GM19023 (cell line): ENCODE results near the gene KRTAP22-1.

Experiments
- ATAC-seq: cut with Tn5 transposase; IDR thresholded peaks from one replicate; pipeline ENCODE4 v1.9.1; 2021; ENCODE audit warnings: mild to moderate bottlenecking, moderate library complexity; ENCODE audit not compliant: unreplicated experiment

The KRTAP22-1 gene

DNA sequence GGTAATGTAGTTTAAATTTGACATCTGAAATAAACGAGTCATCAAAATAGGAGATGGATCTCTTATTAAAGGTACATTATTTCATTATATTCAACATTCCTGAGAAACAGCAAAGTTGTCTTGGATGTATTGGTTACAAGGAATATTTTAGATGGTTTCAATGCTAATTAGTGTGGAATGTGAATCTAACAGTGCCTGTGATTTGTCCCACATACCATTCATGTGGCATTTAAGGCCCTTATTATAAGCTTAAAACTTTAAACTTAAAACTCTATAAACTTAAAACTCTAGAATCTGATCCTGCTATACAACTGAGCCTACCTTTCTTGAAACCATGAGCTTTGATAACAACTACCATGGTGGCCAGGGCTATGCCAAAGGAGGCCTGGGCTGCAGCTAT is at the start of gene KRTAP22-1:
KRTAP22-1 (plus strand) TSS at position 301 of the 400 bp plus-strand sequence.
- ATAC-seq: no peak

GRCh38 chr21:30552782-30553181 is 48.1 kb upstream of the KRTAP22-1 start:
- no peak for ATAC-seq

- no peak for ATAC-seq
These were observed 45.8 kb upstream of the KRTAP22-1 start for GRCh38 chr21:30555095-30555494.

DNA sequence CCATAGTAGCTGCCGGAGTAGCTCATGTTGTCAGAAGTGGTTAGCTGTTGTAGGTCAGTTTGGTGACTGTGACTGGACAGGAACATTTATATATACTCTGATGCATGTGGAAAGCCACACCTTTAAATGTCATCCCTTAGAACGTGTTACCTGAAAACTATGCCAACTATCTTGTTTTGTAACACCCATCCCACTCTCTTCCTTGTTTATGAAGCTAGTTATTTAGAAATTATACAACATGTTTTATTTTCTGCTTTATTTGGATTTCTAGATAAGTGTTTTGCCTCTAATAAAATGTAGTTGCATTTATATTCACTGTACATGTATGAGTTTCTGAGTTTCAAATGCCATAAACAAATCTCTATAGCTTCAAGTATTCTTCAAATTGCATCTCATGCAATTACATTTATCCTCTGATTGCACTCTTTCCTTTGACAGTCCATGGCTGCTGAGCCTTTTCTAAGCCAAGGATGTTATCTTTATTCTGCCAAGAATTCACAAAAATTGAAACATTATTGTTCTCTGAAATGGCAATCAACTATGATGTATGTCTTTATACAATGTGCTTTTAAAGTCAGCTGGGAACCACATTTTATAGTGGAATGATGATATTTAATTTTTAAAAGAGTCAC is 39.5 kb upstream of the KRTAP22-1 start, which contains the start of gene KRTAP19-7:
KRTAP19-7 (minus strand) TSS at position 51 of the 632 bp plus-strand sequence; CDS start at position 26, 25 bp downstream.
- no peak for ATAC-seq

DNA sequence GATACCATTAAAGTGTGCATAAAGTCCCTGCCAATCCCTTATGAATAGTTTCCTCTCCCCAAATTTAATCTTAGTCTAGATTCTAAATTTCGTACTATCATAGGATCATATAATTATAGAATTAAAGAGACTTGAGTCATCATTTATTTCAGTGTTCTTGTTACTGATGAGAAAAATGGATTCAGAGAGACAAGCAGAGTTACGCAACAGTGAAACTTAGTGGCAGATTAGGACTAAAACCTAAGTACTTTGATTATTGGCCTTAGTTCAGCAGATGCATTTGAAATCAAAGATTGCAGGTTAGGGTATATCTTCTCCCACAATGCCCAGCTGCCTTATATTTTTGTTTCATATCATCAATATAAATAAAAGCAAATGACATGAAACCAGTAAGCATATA is 38.9 kb upstream of the KRTAP22-1 start:
- ATAC-seq: no peak

DNA sequence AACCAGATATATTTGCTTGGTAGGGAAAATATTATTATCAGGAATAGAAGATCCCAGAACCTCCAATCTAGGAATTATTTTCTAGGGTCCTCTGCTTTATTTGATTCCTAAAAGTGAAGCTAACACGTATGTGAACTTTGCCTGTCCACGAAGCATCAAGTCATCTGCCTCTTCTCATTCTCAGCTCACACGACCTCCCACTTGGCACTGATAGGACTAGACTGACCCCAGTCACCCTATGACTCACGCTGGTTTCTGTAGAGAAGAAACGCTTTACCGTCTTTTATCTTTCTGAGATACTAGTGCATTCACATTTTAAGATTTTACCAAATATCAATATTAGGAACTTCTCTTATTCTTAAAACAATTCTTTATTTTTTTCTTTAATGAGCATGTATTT is 37.8 kb upstream of the KRTAP22-1 start:
- ATAC-seq: no peak

- no peak for ATAC-seq
These were observed 37.3 kb upstream of the KRTAP22-1 start for GRCh38 chr21:30563630-30564029.

DNA sequence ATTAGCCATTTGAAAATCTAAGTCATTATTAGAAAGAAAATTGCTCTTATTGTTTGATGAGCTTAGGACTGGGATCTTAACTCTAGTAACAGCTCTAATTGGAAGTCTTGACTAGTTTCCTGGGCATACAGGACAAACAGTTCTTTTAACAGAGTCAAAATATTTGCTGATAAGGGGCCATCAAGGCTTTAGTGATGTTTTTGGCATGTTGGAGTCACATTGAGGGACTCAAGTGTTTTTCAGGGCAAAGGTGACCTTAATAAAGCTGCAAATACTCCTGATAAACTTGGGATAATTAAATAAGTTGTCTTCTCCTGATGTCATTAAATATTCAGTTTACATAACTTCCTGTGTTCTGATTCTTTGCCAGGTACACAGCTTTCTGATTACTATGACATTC is 33.3 kb upstream of the KRTAP22-1 start:
- ATAC-seq: no peak

- ATAC-seq: no peak
These were observed 23.1 kb upstream of the KRTAP22-1 start for GRCh38 chr21:30577766-30578165.

- ATAC-seq: no peak
These were observed 21.5 kb upstream of the KRTAP22-1 start for GRCh38 chr21:30579346-30579745.

- no peak for ATAC-seq
These were observed 20.8 kb upstream of the KRTAP22-1 start for GRCh38 chr21:30580132-30580531.

DNA sequence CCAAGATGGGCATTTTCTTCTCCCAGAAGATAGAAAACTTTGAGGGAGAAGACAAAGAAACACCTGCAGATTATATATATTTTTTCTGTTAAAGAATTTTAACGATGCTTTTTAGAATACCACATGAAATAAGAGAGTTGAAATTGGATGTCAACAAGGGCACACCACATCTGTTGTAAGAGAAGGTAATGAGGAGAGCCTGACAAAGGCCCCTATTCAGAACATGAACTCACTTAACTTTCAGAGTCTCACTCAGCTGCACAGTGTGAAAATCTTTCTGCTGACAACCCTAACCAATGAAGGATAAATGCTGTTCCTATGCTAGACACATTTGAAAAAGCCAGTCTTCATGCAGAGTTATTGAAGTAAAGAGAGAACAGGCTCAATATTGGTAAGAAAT is 18.0 kb upstream of the KRTAP22-1 start:
- ATAC-seq: no peak

DNA sequence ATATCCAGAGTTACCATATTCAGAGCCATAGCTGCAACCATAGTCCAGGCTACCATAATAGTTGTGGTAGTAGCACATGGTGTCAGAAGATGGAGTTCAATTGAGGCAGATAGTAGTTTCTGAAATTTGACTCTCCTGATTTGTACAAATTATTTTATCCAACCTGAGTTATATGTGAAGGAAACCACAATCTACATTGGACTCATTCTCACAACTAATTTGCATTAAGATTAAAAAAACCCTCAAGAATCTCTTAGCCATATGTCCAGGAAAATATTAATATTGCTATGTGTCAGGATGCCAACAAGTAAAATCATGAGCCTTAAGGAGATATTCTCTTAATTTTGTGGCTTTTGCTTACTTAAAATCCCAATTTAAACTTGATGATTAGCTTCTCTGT is 10.6 kb upstream of the KRTAP22-1 start, which contains the start of gene KRTAP22-2:
KRTAP22-2 (minus strand) TSS at position 101 of the 400 bp plus-strand sequence.
- ATAC-seq: no peak

- ATAC-seq: no peak
These were observed 8.7 kb upstream of the KRTAP22-1 start, which contains the start of gene KRTAP6-3 for GRCh38 chr21:30592140-30592539. Gene KRTAP6-3, plus strand, starts transcription at chr21:30592440. Its CDS starts 6 bp downstream, at chr21:30592446.

DNA sequence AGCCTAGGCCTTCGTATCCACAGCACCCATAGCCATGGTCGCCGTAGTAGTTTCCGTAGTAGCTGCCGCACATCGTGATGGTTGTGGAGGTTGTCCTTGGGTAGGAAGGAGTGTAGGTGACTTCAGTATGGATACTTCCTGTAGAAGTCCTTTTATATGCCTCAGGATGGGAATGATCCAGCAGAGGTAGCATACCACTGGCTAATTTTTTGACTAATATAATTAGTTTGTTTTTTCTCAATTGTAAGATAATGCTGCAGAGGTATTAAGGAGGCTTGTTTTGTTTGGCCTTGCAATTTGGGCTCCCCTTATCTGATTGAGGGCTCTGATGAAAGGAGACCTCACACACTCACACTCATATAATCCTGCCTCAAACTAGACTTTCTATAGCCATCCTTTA is 2.1 kb upstream of the KRTAP22-1 start, which contains the start of gene KRTAP6-2:
KRTAP6-2 (minus strand) TSS at position 101 of the 400 bp plus-strand sequence; CDS start at position 73, 28 bp downstream.
- ATAC-seq: no peak

GRCh38 chr21:30605968-30606367 is 5.1 kb downstream of the KRTAP22-1 start:
- ATAC-seq: no peak

DNA sequence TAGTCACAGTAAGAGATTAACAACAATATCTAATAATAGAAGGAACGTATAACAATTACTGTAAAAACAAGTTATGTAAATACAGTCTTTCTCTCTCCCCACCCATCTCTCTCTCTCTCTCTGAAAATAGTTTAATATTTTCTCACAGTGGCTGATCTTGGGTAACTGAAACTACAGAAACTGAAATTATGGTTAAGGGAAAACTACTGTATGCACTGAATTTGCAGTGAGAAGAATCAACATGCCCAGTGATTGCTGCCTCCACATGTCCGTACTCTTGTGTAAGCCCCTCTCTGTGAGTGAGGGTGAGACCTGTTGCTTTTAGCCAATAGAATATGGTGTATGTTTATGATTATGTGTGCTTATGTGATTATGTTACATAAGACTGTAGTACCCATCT is 11.2 kb downstream of the KRTAP22-1 start:
- ATAC-seq: no peak

GRCh38 chr21:30613836-30614235 is 12.9 kb downstream of the KRTAP22-1 start, which contains the start of gene KRTAP6-1:
Gene KRTAP6-1, minus strand, starts transcription at chr21:30613930. Its CDS starts 26 bp downstream, at chr21:30613904.
- ATAC-seq: no peak

- no peak for ATAC-seq
These were observed 14.3 kb downstream of the KRTAP22-1 start for GRCh38 chr21:30615199-30615598.

- no peak for ATAC-seq
These were observed 15.2 kb downstream of the KRTAP22-1 start, which contains the start of gene KRTAP20-1 for GRCh38 chr21:30616125-30616524. Gene KRTAP20-1, plus strand, starts transcription at chr21:30616425. Its CDS starts 30 bp downstream, at chr21:30616455.

- no peak for ATAC-seq
These were observed 19.2 kb downstream of the KRTAP22-1 start for GRCh38 chr21:30620080-30620479.

GRCh38 chr21:30620522-30620921 is 19.6 kb downstream of the KRTAP22-1 start, which contains the start of gene KRTAP20-4:
Gene KRTAP20-4, plus strand, starts transcription at chr21:30620627.
- ATAC-seq: no peak
